GM10266 (cell line): Measurements from ENCODE around the gene LGR6.

Experiments
- DNase-seq: peaks from one replicate; pipeline ENCODE4 v3.0.0; 2012; ENCODE audit errors: extremely low spot score
- TF ChIP-seq, protein P1 (sequence below): IDR thresholded peaks from 2 replicates; pipeline ENCODE4 v1.5.1; 2012; ENCODE audit warnings: mild to moderate bottlenecking, low read depth; ENCODE audit not compliant: control insufficient read depth, insufficient read depth; ENCODE audit errors: missing control alignments

LGR6 gene

DNA sequence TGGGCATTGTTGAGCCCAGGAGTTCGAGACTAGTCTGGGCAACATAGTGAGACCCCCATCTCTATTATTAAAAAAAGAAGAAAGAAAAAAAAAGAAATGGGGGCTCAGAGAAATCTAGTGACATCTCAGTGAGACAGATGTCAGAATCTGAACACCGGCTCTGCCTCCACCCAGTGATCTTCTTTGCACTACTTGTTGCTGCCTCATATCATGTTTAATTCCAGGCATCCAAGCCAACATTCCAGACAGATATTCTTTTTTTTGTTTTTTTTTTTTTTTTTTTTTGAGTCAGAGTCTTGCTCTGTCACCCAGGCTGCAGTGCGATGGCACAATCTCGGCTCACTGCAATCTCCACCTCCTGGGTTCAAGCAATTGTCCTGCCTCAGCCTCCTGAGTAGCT is 44.0 kb upstream of the LGR6 start:
- TF ChIP-seq, protein P1, sequence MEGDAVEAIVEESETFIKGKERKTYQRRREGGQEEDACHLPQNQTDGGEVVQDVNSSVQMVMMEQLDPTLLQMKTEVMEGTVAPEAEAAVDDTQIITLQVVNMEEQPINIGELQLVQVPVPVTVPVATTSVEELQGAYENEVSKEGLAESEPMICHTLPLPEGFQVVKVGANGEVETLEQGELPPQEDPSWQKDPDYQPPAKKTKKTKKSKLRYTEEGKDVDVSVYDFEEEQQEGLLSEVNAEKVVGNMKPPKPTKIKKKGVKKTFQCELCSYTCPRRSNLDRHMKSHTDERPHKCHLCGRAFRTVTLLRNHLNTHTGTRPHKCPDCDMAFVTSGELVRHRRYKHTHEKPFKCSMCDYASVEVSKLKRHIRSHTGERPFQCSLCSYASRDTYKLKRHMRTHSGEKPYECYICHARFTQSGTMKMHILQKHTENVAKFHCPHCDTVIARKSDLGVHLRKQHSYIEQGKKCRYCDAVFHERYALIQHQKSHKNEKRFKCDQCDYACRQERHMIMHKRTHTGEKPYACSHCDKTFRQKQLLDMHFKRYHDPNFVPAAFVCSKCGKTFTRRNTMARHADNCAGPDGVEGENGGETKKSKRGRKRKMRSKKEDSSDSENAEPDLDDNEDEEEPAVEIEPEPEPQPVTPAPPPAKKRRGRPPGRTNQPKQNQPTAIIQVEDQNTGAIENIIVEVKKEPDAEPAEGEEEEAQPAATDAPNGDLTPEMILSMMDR = no peak
- DNase-seq = no peak

- DNase-seq = no peak
- TF ChIP-seq, protein P1 = no peak
Observed at GRCh38 chr1:202150187-202150586, 43.4 kb upstream of the LGR6 start.

DNA sequence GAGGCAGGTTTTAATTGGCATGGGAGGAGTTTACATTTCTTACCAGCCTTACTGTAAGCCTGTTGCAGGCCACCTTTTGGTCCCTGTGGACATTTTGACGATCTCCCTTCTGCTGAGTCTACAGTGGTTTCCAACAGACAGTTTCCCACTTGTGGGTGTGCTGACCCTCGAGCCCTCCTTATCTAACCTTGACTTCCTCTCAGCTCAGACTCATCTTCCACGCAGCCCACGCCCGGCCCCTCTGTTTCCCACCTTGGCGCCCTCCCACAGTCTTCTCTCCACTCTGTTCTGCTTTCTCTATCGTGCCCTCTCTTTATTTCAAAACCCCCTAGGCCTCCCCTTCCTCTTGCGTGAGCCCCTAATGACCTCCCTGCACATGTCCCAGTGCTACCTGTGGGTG is 43.0 kb upstream of the LGR6 start:
- TF ChIP-seq, protein P1 = no peak
- no peak for DNase-seq

GRCh38 chr1:202151045-202151444 is 42.6 kb upstream of the LGR6 start:
- TF ChIP-seq, protein P1 = no peak
- DNase-seq = no peak

DNA sequence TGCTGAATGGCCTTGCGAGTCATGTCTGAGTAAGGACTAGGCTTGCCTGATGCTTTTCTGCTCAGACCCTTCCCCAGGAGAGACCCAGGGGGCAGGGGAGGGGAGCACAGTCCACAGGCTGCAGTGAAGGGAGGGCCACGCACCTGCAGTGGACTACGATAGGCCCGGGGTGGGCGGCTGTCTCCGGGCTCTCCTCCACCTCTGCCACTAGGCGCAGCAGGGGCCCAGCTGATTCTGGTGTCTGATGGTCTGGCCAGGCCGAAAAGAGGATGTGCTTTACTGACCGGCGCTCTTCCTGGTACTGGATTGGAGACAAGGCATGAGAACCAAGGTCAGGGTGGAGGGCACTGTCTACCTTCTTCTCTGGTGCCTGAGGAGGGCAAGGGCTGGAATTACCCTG is 41.2 kb upstream of the LGR6 start:
- TF ChIP-seq, protein P1 = no peak

DNA sequence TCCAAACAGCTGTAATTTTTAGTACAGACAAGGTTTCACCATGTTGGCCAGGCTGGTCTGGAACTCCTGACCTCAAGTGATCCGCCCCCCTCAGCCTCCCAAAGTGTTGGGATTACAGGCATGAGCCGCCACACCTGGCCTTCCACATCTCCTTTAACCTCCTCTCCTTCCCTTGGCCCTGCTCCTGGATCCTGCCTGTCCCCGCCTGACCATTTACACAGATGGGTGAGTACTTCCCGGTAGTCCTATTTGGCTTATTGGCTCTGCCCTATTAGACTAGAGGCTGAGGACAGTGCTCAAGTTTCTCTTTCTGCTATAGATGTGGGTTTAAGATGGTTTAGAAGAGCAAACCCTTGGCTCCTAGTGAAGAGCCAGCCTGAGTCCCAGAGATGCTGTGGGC is 40.3 kb upstream of the LGR6 start:
- TF ChIP-seq, protein P1 = no peak
- DNase-seq = no peak

More for the DNA sequence above, 41.2 kb upstream of the LGR6 start:
- no peak for DNase-seq

GRCh38 chr1:202154148-202154765 is 39.3 kb upstream of the LGR6 start:
- TF ChIP-seq, protein P1 = no peak
- DNase-seq = no peak
